Upper lobe of left lung (tissue), 6 donors: Measurements from ENCODE around the gene UTY. TPM values are rescaled to one million over a fixed set of nuclear protein-coding genes. Genes with fewer than 3 reads are reported as not detected.
A peak's percentile ranks its signal among the peaks of the same experiment; 100 is the strongest.

Experiments
- ATAC-seq, 2 donors: fragments of 200-7000 bp; cut with Tn5 transposase; one replicate each; pipeline ENCODE4 v1.9.1; 2022; ENCODE audit warnings: mild to moderate bottlenecking in 2 of 2, moderate library complexity in 2 of 2; ENCODE audit not compliant: low FRiP score in 2 of 2
- DNase-seq, 2 donors: peaks; one replicate each; pipeline ENCODE4 v3.0.0-alpha.2; 2019 to 2020
- H3K27ac ChIP-seq, 4 donors: fragments of 200-600 bp; sonication (generic); one replicate each; pipeline ENCODE4 v1.5.1; 2016 to 2019
- H3K27me3 ChIP-seq, 4 donors: fragments of 200-600 bp; sonication (generic); one replicate each; pipeline ENCODE4 v1.5.1; 2017 to 2019
- H3K36me3 ChIP-seq, 4 donors: fragments of 200-600 bp; sonication (generic); one replicate each; pipeline ENCODE4 v1.5.1; 2016 to 2019
- H3K4me1 ChIP-seq, 4 donors: fragments of 200-600 bp; sonication (generic); one replicate each; pipeline ENCODE4 v1.5.1; 2018 to 2019
- H3K4me3 ChIP-seq, 4 donors: fragments of 200-600 bp; sonication (generic); one replicate each; pipeline ENCODE4 v1.5.1; 2017 to 2019; ENCODE audit warnings: mild to moderate bottlenecking in 2 of 4, moderate library complexity in 1 of 4
- H3K9me3 ChIP-seq, 4 donors: fragments of 200-600 bp; sonication (generic); one replicate each; pipeline ENCODE4 v1.5.1; 2018 to 2019
- CTCF ChIP-seq, 6 experiments: fragments of 450-650 bp in 4 of 6; fragments of 200-600 bp in 2 of 6; sonication (generic) in 2 of 6; IDR thresholded peaks; one replicate each; pipeline ENCODE4 v1.5.1; 2016 to 2019; ENCODE audit warnings: antibody characterized with exemption in 6 of 6
- EP300 ChIP-seq, 4 donors: sonication (generic); formaldehyde crosslinking; IDR thresholded peaks; one replicate each; pipeline ENCODE4 v1.5.1; 2017; ENCODE audit warnings: antibody characterized with exemption in 4 of 4, control low read depth in 2 of 4
- POLR2A ChIP-seq, 4 donors: fragments of 450-650 bp; IDR thresholded peaks; one replicate each; pipeline ENCODE4 v1.5.1; 2016 to 2017; ENCODE audit warnings: antibody characterized with exemption in 4 of 4, mild to moderate bottlenecking in 2 of 4
- POLR2AphosphoS5 ChIP-seq, 2 donors: sonication (generic); formaldehyde crosslinking; IDR thresholded peaks; one replicate each; pipeline ENCODE4 v1.5.1; 2017; ENCODE audit warnings: antibody characterized with exemption in 2 of 2
- WGBS, 2 donors: methylation state at CpG; one replicate each; pipeline ENCODE4 v1.1.5; 2017 to 2018; 5-methylcytosine and 5-hydroxymethylcytosine counted together
- total RNA-seq, 6 donors: library from RNA; depleted of rRNA in 4 of 6; stranded (reverse); fragments of >200 nt in 4 of 6; gene quantifications; one replicate each; pipeline versions ENCODE4 v1.1.0 to v1.2.1, GENCODE V29; 2016 to 2021
- donor health status: DM: no; HTN: no; CAD: no; lungs with moderate emphysema.
- donor health status: DM: no; HTN: yes; CAD: no; lungs with severe emphysema.

UTY gene
- total RNA-seq = 100 to 1,000 TPM in 1 of 6 donors, 10 to 100 TPM in 2, under 1 TPM in 1, not detected in 2; 0.26 to 201 (median 35.1) TPM

GRCh38 chrY:13479828-13480227, at the start of gene UTY:
UTY (minus strand) TSS chrY:13480033; CDS start chrY:13479665, 368 bp downstream.
- no peaks in the 10 kb centered on the region for H3K27me3 ChIP-seq
- WGBS, 2 donors = no CpG with 5 or more reads among the region's 18 CpGs
- peak in 1 of 2 donors; percentile 98 for ATAC-seq
- no peaks in the 10 kb centered on the region for H3K36me3 ChIP-seq
- H3K9me3 ChIP-seq = no peaks in the 10 kb centered on the region
- H3K4me3 ChIP-seq = peak within 1 kb of the TSS in 2 of 4 donors; percentile 61 to 63
- TF ChIP-seq POLR2A (IDR thresholded peaks at IDR 0.05) (peak in 1 of 4 donors; percentile 92), CTCF (IDR thresholded peaks at IDR 0.05) (no peak)
- H3K4me1 ChIP-seq = peaks cover 0 to under 1% (median 0%) of the 10 kb centered on the region in 4 donors
- peak in 1 of 2 donors; percentile 90 for DNase-seq
- H3K27ac ChIP-seq = peak within 1 kb of the TSS in 2 of 4 donors; percentile 96 to 97

- H3K4me3 ChIP-seq = no peak overlapping the region
- 65% methylated on average over 1 of the region's 1 CpG; no CpG with 5 or more reads in 1 of the 2 donors for WGBS, 2 donors
- no peak overlapping the region for H3K27ac ChIP-seq
- H3K9me3 ChIP-seq = no peaks in the 10 kb centered on the region
- H3K4me1 ChIP-seq = no peaks in the 10 kb centered on the region
- H3K36me3 ChIP-seq = no peaks in the 10 kb centered on the region
- ATAC-seq (no peak), DNase-seq (no peak)
- TF ChIP-seq EP300 (IDR thresholded peaks at IDR 0.05) = no peak
- no peak for TF ChIP-seq POLR2A (IDR thresholded peaks at IDR 0.05)
- no peak for TF ChIP-seq CTCF (IDR thresholded peaks at IDR 0.05)
- no peak for TF ChIP-seq POLR2AphosphoS5 (IDR thresholded peaks at IDR 0.05)
- no peaks in the 10 kb centered on the region for H3K27me3 ChIP-seq
Measured at GRCh38 chrY:13520474-13520873, 40.6 kb upstream of the UTY start.

- no peak overlapping the region for H3K27ac ChIP-seq
- no peaks in the 10 kb centered on the region for H3K36me3 ChIP-seq
- no peaks in the 10 kb centered on the region for H3K27me3 ChIP-seq
- no peak overlapping the region for H3K4me3 ChIP-seq
- 83% methylated on average over 1 of the region's 1 CpG; no CpG with 5 or more reads in 1 of the 2 donors for WGBS, 2 donors
- H3K4me1 ChIP-seq = no peaks in the 10 kb centered on the region
- H3K9me3 ChIP-seq = no peaks in the 10 kb centered on the region
- TF ChIP-seq POLR2A (IDR thresholded peaks at IDR 0.05) = no peak
- no peak for TF ChIP-seq EP300 (IDR thresholded peaks at IDR 0.05)
- ATAC-seq (no peak), DNase-seq (no peak)
Measured at GRCh38 chrY:13501215-13501614, 21.4 kb upstream of the UTY start.

GRCh38 chrY:13493737-13494136, 13.9 kb upstream of the UTY start:
- ATAC-seq = no peak
- no peak for DNase-seq
- no peaks in the 10 kb centered on the region for H3K9me3 ChIP-seq
- 81% methylated on average over 3 of the region's 3 CpGs; no CpG with 5 or more reads in 1 of the 2 donors for WGBS, 2 donors
- H3K4me3 ChIP-seq = no peak overlapping the region
- H3K27me3 ChIP-seq = no peaks in the 10 kb centered on the region
- no peaks in the 10 kb centered on the region for H3K36me3 ChIP-seq
- TF ChIP-seq EP300 (IDR thresholded peaks at IDR 0.05) (no peak), CTCF (IDR thresholded peaks at IDR 0.05) (no peak), POLR2A (IDR thresholded peaks at IDR 0.05) (no peak), POLR2AphosphoS5 (IDR thresholded peaks at IDR 0.05) (no peak)
- no peaks in the 10 kb centered on the region for H3K4me1 ChIP-seq
- no peak overlapping the region for H3K27ac ChIP-seq

- H3K36me3 ChIP-seq = no peaks in the 10 kb centered on the region
- no peaks in the 10 kb centered on the region for H3K9me3 ChIP-seq
- 79% methylated on average over 2 of the region's 2 CpGs; no CpG with 5 or more reads in 1 of the 2 donors for WGBS, 2 donors
- H3K27ac ChIP-seq = no peak overlapping the region
- ATAC-seq = no peak
- DNase-seq = no peak
- H3K4me1 ChIP-seq = no peaks in the 10 kb centered on the region
- TF ChIP-seq POLR2AphosphoS5 (IDR thresholded peaks at IDR 0.05) (no peak), CTCF (IDR thresholded peaks at IDR 0.05) (no peak), EP300 (IDR thresholded peaks at IDR 0.05) (no peak), POLR2A (IDR thresholded peaks at IDR 0.05) (no peak)
- no peak overlapping the region for H3K4me3 ChIP-seq
- no peaks in the 10 kb centered on the region for H3K27me3 ChIP-seq
Measured at GRCh38 chrY:13492408-13492807, 12.6 kb upstream of the UTY start.
